Effector CD8-positive, alpha-beta T cell (primary cell): ENCODE results near the gene NUTF2.
"Not testable (repeated sequence)": the region's sequence is repeated elsewhere in the genome, so short reads cannot be mapped to it uniquely, and the experiment has no call there.

Experiments
- DNase-seq: peaks from one replicate; lab custom pipeline; 2025; lab: John Stamatoyannopoulos, UW
- total RNA-seq, 4 experiments: gene quantifications; one replicate each; lab custom pipeline; 2026; lab: John Stamatoyannopoulos, UW

Gene NUTF2
- 36.0 to 73.5 (median 40.5) reads per million in 4 experiments for total RNA-seq

- peak; percentile 90 for DNase-seq
Measured at GRCh38 chr16:67846320-67847063, at the start of gene NUTF2. Gene NUTF2 (plus strand): TSS chr16:67846933. CDS start chr16:67865131, 18,198 bp downstream.

GRCh38 chr16:67800338-67800926 is 46.3 kb upstream of the NUTF2 start:
- no peak for DNase-seq

GRCh38 chr16:67801241-67801640 is 45.5 kb upstream of the NUTF2 start:
- no peak for DNase-seq

GRCh38 chr16:67801883-67802282 is 44.9 kb upstream of the NUTF2 start:
- DNase-seq, result no peak

GRCh38 chr16:67803894-67804293 is 42.8 kb upstream of the NUTF2 start:
- DNase-seq, result no peak

- no peak for DNase-seq
Measured at GRCh38 chr16:67804853-67805542, 41.7 kb upstream of the NUTF2 start.

GRCh38 chr16:67805718-67806427 is 40.9 kb upstream of the NUTF2 start:
- DNase-seq, result no peak

GRCh38 chr16:67806428-67807147 is 40.1 kb upstream of the NUTF2 start, which contains the start of the genes RANBP10 and TSNAXIP1:
Gene RANBP10 (minus strand): TSS chr16:67806560. CDS start chr16:67806536, 24 bp downstream.
Gene TSNAXIP1 (plus strand): TSS chr16:67806889. CDS start chr16:67807150, 261 bp downstream.
- peak; percentile 92 for DNase-seq

- DNase-seq, result no peak
Measured at GRCh38 chr16:67807148-67807682, 39.5 kb upstream of the NUTF2 start.

GRCh38 chr16:67811899-67812298 is 34.8 kb upstream of the NUTF2 start:
- no peak for DNase-seq

- DNase-seq, result no peak
Measured at GRCh38 chr16:67814567-67814966, 32.2 kb upstream of the NUTF2 start.

GRCh38 chr16:67820608-67821259 is 26.0 kb upstream of the NUTF2 start:
- no peak for DNase-seq

- no peak for DNase-seq
Measured at GRCh38 chr16:67822511-67822910, 24.2 kb upstream of the NUTF2 start.

GRCh38 chr16:67825119-67825518 is 21.6 kb upstream of the NUTF2 start:
- DNase-seq, result no peak

GRCh38 chr16:67825906-67826305 is 20.8 kb upstream of the NUTF2 start:
- DNase-seq, result no peak

GRCh38 chr16:67828651-67829050 is 18.1 kb upstream of the NUTF2 start:
- DNase-seq, result no peak

- DNase-seq, result no peak
Measured at GRCh38 chr16:67833030-67833414, 13.7 kb upstream of the NUTF2 start.

- DNase-seq, result peak; percentile 88
Measured at GRCh38 chr16:67833415-67834241, 13.1 kb upstream of the NUTF2 start.

GRCh38 chr16:67834242-67834614 is 12.5 kb upstream of the NUTF2 start:
- DNase-seq, result no peak

- DNase-seq, result not testable (repeated sequence)
Measured at GRCh38 chr16:67837190-67837589, 9.5 kb upstream of the NUTF2 start.
